Adipocyte (in vitro differentiated cells): ENCODE data around the gene POLR2H.

Experiments used
- DNase-seq: peaks from one replicate; pipeline ENCODE4 v3.0.0-alpha.2; 2015; ENCODE audit warnings: low read depth
- H3K27me3 ChIP-seq: replicated peaks from 2 replicates; pipeline ENCODE4 v1.7.0; 2013; ENCODE audit warnings: mild to moderate bottlenecking, low read length, moderate library complexity; ENCODE audit not compliant: control insufficient read depth, insufficient read depth
- H3K36me3 ChIP-seq: 2 replicates; pipeline ENCODE4 v1.7.0; 2013; ENCODE audit warnings: low read length, mild to moderate bottlenecking, moderate library complexity; ENCODE audit not compliant: control insufficient read depth, insufficient read depth, severe bottlenecking
- H3K4me1 ChIP-seq: 2 replicates; pipeline ENCODE4 v1.7.0; 2013; ENCODE audit warnings: mild to moderate bottlenecking, low read length, moderate library complexity; ENCODE audit not compliant: control insufficient read depth, insufficient read depth
- H3K4me3 ChIP-seq: 2 replicates; pipeline ENCODE4 v1.7.0; 2013; ENCODE audit warnings: mild to moderate bottlenecking, low read length, moderate library complexity
- H3K9ac ChIP-seq: 2 replicates; pipeline ENCODE4 v1.7.0; 2013; ENCODE audit warnings: mild to moderate bottlenecking, low read length, moderate library complexity
- H3K9me3 ChIP-seq: 2 replicates; pipeline ENCODE4 v1.7.0; 2013; ENCODE audit warnings: mild to moderate bottlenecking, low read length, moderate library complexity; ENCODE audit not compliant: control insufficient read depth

Gene POLR2H

GRCh38 chr3:184346480-184347190 lies 14.9 kb upstream of the POLR2H start:
- H3K36me3 ChIP-seq = peaks cover 17% of the 10 kb centered on the region
- H3K4me3 ChIP-seq = no peak overlapping the region
- H3K9me3 ChIP-seq = no peaks in the 10 kb centered on the region
- DNase-seq = no peak
- no peaks in the 10 kb centered on the region for H3K27me3 ChIP-seq
- no peak overlapping the region for H3K9ac ChIP-seq
- peaks cover 24% of the 10 kb centered on the region for H3K4me1 ChIP-seq

GRCh38 chr3:184347321-184348056 lies 14.0 kb upstream of the POLR2H start:
- H3K4me1 ChIP-seq = peaks cover 24% of the 10 kb centered on the region
- H3K36me3 ChIP-seq = peaks cover 12% of the 10 kb centered on the region
- no peak for DNase-seq
- H3K27me3 ChIP-seq = no peaks in the 10 kb centered on the region
- H3K9me3 ChIP-seq = no peaks in the 10 kb centered on the region
- no peak overlapping the region for H3K4me3 ChIP-seq
- H3K9ac ChIP-seq = no peak overlapping the region

GRCh38 chr3:184348057-184348382 lies 13.5 kb upstream of the POLR2H start:
- peaks cover 24% of the 10 kb centered on the region for H3K4me1 ChIP-seq
- no peak overlapping the region for H3K9ac ChIP-seq
- no peaks in the 10 kb centered on the region for H3K27me3 ChIP-seq
- H3K36me3 ChIP-seq = peaks cover 7% of the 10 kb centered on the region
- H3K4me3 ChIP-seq = no peak overlapping the region
- no peak for DNase-seq
- no peaks in the 10 kb centered on the region for H3K9me3 ChIP-seq

- Histone ChIP-seq H3K9me3 (no peaks in the 10 kb centered on the region), H3K36me3 (no peaks in the 10 kb centered on the region), H3K27me3 (no peaks in the 10 kb centered on the region), H3K9ac (no peak overlapping the region), H3K4me3 (no peak overlapping the region), H3K4me1 (peaks cover 24% of the 10 kb centered on the region)
- no peak for DNase-seq
These were observed 11.7 kb upstream of the POLR2H start for GRCh38 chr3:184349563-184350470.

- no peaks in the 10 kb centered on the region for H3K36me3 ChIP-seq
- H3K4me1 ChIP-seq = peaks cover 24% of the 10 kb centered on the region
- H3K27me3 ChIP-seq = no peaks in the 10 kb centered on the region
- H3K9me3 ChIP-seq = no peaks in the 10 kb centered on the region
- H3K9ac ChIP-seq = no peak overlapping the region
- no peak for DNase-seq
- H3K4me3 ChIP-seq = no peak overlapping the region
These were observed 10.9 kb upstream of the POLR2H start for GRCh38 chr3:184350618-184351017.

GRCh38 chr3:184351511-184352148 lies 9.9 kb upstream of the POLR2H start:
- Histone ChIP-seq H3K4me1 (peaks cover 24% of the 10 kb centered on the region), H3K36me3 (peaks cover under 1% of the 10 kb centered on the region), H3K27me3 (no peaks in the 10 kb centered on the region), H3K9me3 (no peaks in the 10 kb centered on the region), H3K9ac (no peak overlapping the region), H3K4me3 (no peak overlapping the region)
- no peak for DNase-seq

- no peak overlapping the region for H3K9ac ChIP-seq
- no peaks in the 10 kb centered on the region for H3K27me3 ChIP-seq
- no peak overlapping the region for H3K4me3 ChIP-seq
- no peaks in the 10 kb centered on the region for H3K9me3 ChIP-seq
- peaks cover 24% of the 10 kb centered on the region for H3K4me1 ChIP-seq
- H3K36me3 ChIP-seq = peaks cover 3% of the 10 kb centered on the region
- no peak for DNase-seq
These were observed 9.2 kb upstream of the POLR2H start for GRCh38 chr3:184352149-184352785.

GRCh38 chr3:184352897-184353545 lies 8.5 kb upstream of the POLR2H start:
- Histone ChIP-seq H3K36me3 (peaks cover 5% of the 10 kb centered on the region), H3K4me3 (no peak overlapping the region)
- no peak for DNase-seq

GRCh38 chr3:184353546-184353941 lies 8.0 kb upstream of the POLR2H start:
- no peak for DNase-seq
- H3K27me3 ChIP-seq = no peaks in the 10 kb centered on the region
- no peak overlapping the region for H3K9ac ChIP-seq
- peaks cover 11% of the 10 kb centered on the region for H3K4me1 ChIP-seq
- peaks cover 8% of the 10 kb centered on the region for H3K36me3 ChIP-seq
- H3K4me3 ChIP-seq = no peak overlapping the region
- no peaks in the 10 kb centered on the region for H3K9me3 ChIP-seq

More at GRCh38 chr3:184352897-184353545, 8.5 kb upstream of the POLR2H start:
- Histone ChIP-seq H3K27me3 (no peaks in the 10 kb centered on the region), H3K9ac (no peak overlapping the region), H3K9me3 (no peaks in the 10 kb centered on the region), H3K4me1 (peaks cover 16% of the 10 kb centered on the region)

- H3K4me1 ChIP-seq = peaks cover 8% of the 10 kb centered on the region
- H3K36me3 ChIP-seq = peaks cover 8% of the 10 kb centered on the region
- DNase-seq = peak; percentile 68
- no peaks in the 10 kb centered on the region for H3K27me3 ChIP-seq
- no peak overlapping the region for H3K9ac ChIP-seq
- no peaks in the 10 kb centered on the region for H3K9me3 ChIP-seq
- H3K4me3 ChIP-seq = no peak overlapping the region
These were observed 7.3 kb upstream of the POLR2H start for GRCh38 chr3:184354121-184354728.
